Endothelial cell of umbilical vein (primary cell): ENCODE data around the gene FAM98C. TPM values are rescaled to one million over a fixed set of nuclear protein-coding genes. Genes with fewer than 3 reads are reported as not detected.

ENCODE experiments used
- BruUV-seq: library from RNA; stranded (reverse); fragments of 400-500 nt; replicated peaks from 2 replicates; lab custom pipeline; 2021; lab: Mats Ljungman, UMichigan
- CTCF ChIA-PET: fragments of 300-600, 350-600 bp; sonication (Branson Sonifier 250); formaldehyde crosslinking; loops from one replicate; lab custom pipeline; 2021; ENCODE audit warnings: antibody characterized with exemption, inconsistent platforms; lab: Charles Lee
- POLR2A ChIA-PET: fragments of 300-600, 350-600 bp; sonication (Branson Sonifier 250); formaldehyde crosslinking; loops from one replicate; lab custom pipeline; 2021; ENCODE audit warnings: antibody characterized with exemption, inconsistent platforms; lab: Charles Lee
- DNase-seq: peaks from one replicate; pipeline ENCODE4 v3.0.0-alpha.2; 2011; ENCODE audit warnings: low read depth, low spot score
- FAIRE-seq: peaks from 2 replicates; lab custom pipeline; 2011; peaks lifted over from hg19 to GRCh38; lab: Jason Lieb, UNC
- H2AFZ ChIP-seq: 2 replicates; pipeline ENCODE4 v1.6.0; 2012; ENCODE audit warnings: low read depth, low read length, control low read depth, inconsistent platforms
- H3K27ac ChIP-seq: 2 replicates; pipeline ENCODE4 v1.5.1; 2011; ENCODE audit warnings: low read depth, mild to moderate bottlenecking, control low read depth, low read length, moderate library complexity; ENCODE audit not compliant: insufficient read depth
- H3K27me3 ChIP-seq, 2 experiments: 2 replicates each; pipeline versions ENCODE4 v1.6.0 to v1.6.1; 2011; ENCODE audit warnings: low read length in 2 of 2, mixed read lengths in 1 of 2; ENCODE audit not compliant: control insufficient read depth in 2 of 2, insufficient read depth in 2 of 2
- H3K36me3 ChIP-seq, 2 experiments: 2 replicates in 1 of 2; 3 replicates in 1 of 2; pipeline ENCODE4 v1.5.1; 2011; ENCODE audit warnings: low read length in 2 of 2, mild to moderate bottlenecking in 1 of 2, moderate library complexity in 1 of 2; ENCODE audit not compliant: control insufficient read depth in 2 of 2, insufficient read depth in 2 of 2; ENCODE audit errors: extremely low read depth in 1 of 2
- H3K4me1 ChIP-seq: 3 replicates; pipeline ENCODE4 v1.5.1; 2011; ENCODE audit warnings: mild to moderate bottlenecking, low read length; ENCODE audit not compliant: control insufficient read depth, insufficient read depth; ENCODE audit errors: extremely low read depth
- H3K4me2 ChIP-seq: 2 replicates; pipeline ENCODE4 v1.6.1; 2011; ENCODE audit warnings: low read length, control low read depth, mixed read lengths; ENCODE audit not compliant: insufficient read depth
- H3K4me3 ChIP-seq, 3 experiments: fragments of 200-600 bp in 1 of 3; sonication (generic), shearing (Covaris generic) in 1 of 3; replicated peaks in 1 of 3; 2 replicates each; pipeline ENCODE4 v1.5.1; 2011 to 2016; ENCODE audit warnings: control low read depth in 3 of 3, low read length in 3 of 3, mild to moderate bottlenecking in 2 of 3, inconsistent platforms in 1 of 3, low read depth in 1 of 3, moderate library complexity in 1 of 3; ENCODE audit not compliant: insufficient read depth in 1 of 3
- H3K79me2 ChIP-seq: 2 replicates; pipeline ENCODE4 v1.6.0; 2012; ENCODE audit warnings: low read length, inconsistent platforms; ENCODE audit not compliant: control insufficient read depth, insufficient read depth
- H3K9ac ChIP-seq: replicated peaks from 2 replicates; pipeline ENCODE3; 2011; ENCODE audit warnings: low read length, control low read depth; ENCODE audit not compliant: insufficient read depth; ENCODE audit errors: extremely low read depth
- H3K9me1 ChIP-seq: replicated peaks from 3 replicates; pipeline ENCODE4 v1.6.0; 2011; ENCODE audit warnings: mild to moderate bottlenecking, low read length; ENCODE audit not compliant: control insufficient read depth, insufficient read depth; ENCODE audit errors: extremely low read depth
- H3K9me3 ChIP-seq: replicated peaks from 2 replicates; pipeline ENCODE4 v1.5.1; 2012; ENCODE audit warnings: low read length, inconsistent platforms; ENCODE audit not compliant: control insufficient read depth, insufficient read depth
- H4K20me1 ChIP-seq: replicated peaks from 2 replicates; pipeline ENCODE3; 2011; ENCODE audit warnings: mild to moderate bottlenecking, low read length; ENCODE audit not compliant: control insufficient read depth, insufficient read depth; ENCODE audit errors: extremely low read depth
- EZH2 ChIP-seq: IDR thresholded peaks from 2 replicates; pipeline ENCODE4 v1.6.1; 2012; ENCODE audit warnings: borderline replicate concordance, low read depth, mild to moderate bottlenecking, moderate library complexity, low read length, inconsistent platforms; ENCODE audit not compliant: severe bottlenecking
- FOS ChIP-seq: IDR thresholded peaks from 2 replicates; pipeline ENCODE4 v1.6.1; 2011; ENCODE audit warnings: mild to moderate bottlenecking, low read length, moderate library complexity, borderline replicate concordance; ENCODE audit not compliant: insufficient read depth
- GATA2 ChIP-seq: IDR thresholded peaks from 2 replicates; pipeline ENCODE4 v1.7.0; 2011; ENCODE audit warnings: low read depth, mild to moderate bottlenecking, moderate library complexity, mixed read lengths, low read length; ENCODE audit not compliant: insufficient read length, insufficient read depth
- JUN ChIP-seq: IDR thresholded peaks from 2 replicates; pipeline ENCODE4 v1.6.1; 2011; ENCODE audit warnings: borderline replicate concordance, low read depth; ENCODE audit not compliant: insufficient read length, insufficient read depth
- MYC ChIP-seq: IDR thresholded peaks from one replicate; pipeline ENCODE4 v1.6.1; 2011; ENCODE audit warnings: mild to moderate bottlenecking, low read depth, low read length
- POLR2AphosphoS5 ChIP-seq: IDR thresholded peaks from 2 replicates; pipeline ENCODE4 v1.6.1; 2012; ENCODE audit warnings: low read depth, mild to moderate bottlenecking, control low read depth, low read length, moderate library complexity; ENCODE audit not compliant: insufficient read depth
- dilution Hi-C: fragments of 300-500 bp; cut with MboI; formaldehyde crosslinking; loops from one replicate; pipeline ENCODE4 v1.15.0; 2019; ENCODE audit warnings: low sequenced_read_pairs; ENCODE audit not compliant: extremely low pct_ligation_motif_present
- intact Hi-C: fragments of 100-400 bp; cut with micrococcal nuclease; formaldehyde crosslinking; loops from one replicate; pipeline ENCODE4 v1.10.0; 2022
- polyA plus RNA-seq, 4 experiments: library from polyadenylated mRNA; depleted of rRNA in 3 of 4; stranded (reverse) in 3 of 4; unstranded in 1 of 4; fragments of >200 nt; gene quantifications; 2 replicates each; pipeline versions ENCODE4 v1.2.1 to v1.2.3, GENCODE V29; 2011 to 2012; ENCODE audit warnings: missing spikeins in 1 of 4
- total RNA-seq: library from RNA; stranded (reverse); gene quantifications from 2 replicates; pipeline ENCODE4 v1.2.3, GENCODE V29; 2021
- TF ChIP-seq, protein P1 (sequence below): IDR thresholded peaks from 2 replicates; pipeline ENCODE4 v1.6.1; 2011; ENCODE audit not compliant: insufficient read depth, insufficient read length
- TF ChIP-seq, protein P2 (sequence below), 2 donors: IDR thresholded peaks; 1 replicate in 1 of 2; 2 replicates in 1 of 2; pipeline ENCODE4 v1.5.1; 2011; ENCODE audit warnings: low read length in 2 of 2, mild to moderate bottlenecking in 2 of 2, moderate library complexity in 2 of 2, control low read depth in 1 of 2, inconsistent platforms in 1 of 2, low read depth in 1 of 2; ENCODE audit not compliant: insufficient read depth in 1 of 2; ENCODE audit errors: extremely low read depth in 1 of 2

FAM98C gene
- total and polyA plus RNA-seq, 2 donors (not counting 3 experiments of a cell fraction or from before 2014, with no cell fraction given): 12.6 to 13.0 TPM

DNA sequence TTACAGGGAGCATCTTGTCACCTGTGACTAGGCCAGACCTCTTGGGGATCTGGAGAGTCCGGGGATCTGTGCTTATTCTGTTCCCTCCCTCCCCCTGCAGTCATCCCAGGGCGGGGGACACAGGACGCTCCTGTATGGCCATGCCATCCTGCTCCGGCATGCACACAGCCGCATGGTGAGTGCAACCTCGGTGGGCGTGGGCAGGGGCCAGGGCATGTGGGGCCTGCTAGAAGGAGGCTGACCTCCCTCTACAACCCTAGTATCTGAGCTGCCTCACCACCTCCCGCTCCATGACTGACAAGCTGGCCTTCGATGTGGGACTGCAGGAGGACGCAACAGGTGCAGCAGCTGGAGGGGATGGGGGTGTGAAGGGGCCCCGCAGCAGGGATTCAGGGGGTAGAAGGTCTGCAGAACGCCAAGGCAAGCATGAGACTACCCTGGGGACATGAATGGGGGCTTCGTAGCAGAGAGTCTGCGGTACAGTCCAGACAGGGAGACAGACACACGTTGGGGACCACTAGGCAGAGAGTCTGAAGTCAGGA, 40.6 kb downstream of the FAM98C start:
- H3K79me2 ChIP-seq: no peaks in the 10 kb centered on the region
- intact Hi-C loops (no loop called here), dilution Hi-C loops (no loop called here)
- FAIRE-seq: no peak
- H4K20me1 ChIP-seq: no peaks in the 10 kb centered on the region
- no peak for DNase-seq
- H3K4me2 ChIP-seq: no peak overlapping the region
- ChIA-PET CTCF (no interaction called here), POLR2A (no interaction called here)
- no peaks in the 10 kb centered on the region for H3K9me1 ChIP-seq
- H2AFZ ChIP-seq: no peak overlapping the region
- H3K9me3 ChIP-seq: no peaks in the 10 kb centered on the region
- H3K9ac ChIP-seq: no peak overlapping the region
- no peaks in the 10 kb centered on the region for H3K4me1 ChIP-seq
- no peak overlapping the region for H3K4me3 ChIP-seq
- no peaks in the 10 kb centered on the region for H3K36me3 ChIP-seq
- no peak overlapping the region for H3K27ac ChIP-seq
- TF ChIP-seq, protein P1, sequence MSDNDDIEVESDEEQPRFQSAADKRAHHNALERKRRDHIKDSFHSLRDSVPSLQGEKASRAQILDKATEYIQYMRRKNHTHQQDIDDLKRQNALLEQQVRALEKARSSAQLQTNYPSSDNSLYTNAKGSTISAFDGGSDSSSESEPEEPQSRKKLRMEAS: no peak
- TF ChIP-seq FOS (no peak), JUN (no peak), GATA2 (no peak), POLR2AphosphoS5 (no peak), EZH2 (no peak), MYC (no peak)
- TF ChIP-seq, protein P2, sequence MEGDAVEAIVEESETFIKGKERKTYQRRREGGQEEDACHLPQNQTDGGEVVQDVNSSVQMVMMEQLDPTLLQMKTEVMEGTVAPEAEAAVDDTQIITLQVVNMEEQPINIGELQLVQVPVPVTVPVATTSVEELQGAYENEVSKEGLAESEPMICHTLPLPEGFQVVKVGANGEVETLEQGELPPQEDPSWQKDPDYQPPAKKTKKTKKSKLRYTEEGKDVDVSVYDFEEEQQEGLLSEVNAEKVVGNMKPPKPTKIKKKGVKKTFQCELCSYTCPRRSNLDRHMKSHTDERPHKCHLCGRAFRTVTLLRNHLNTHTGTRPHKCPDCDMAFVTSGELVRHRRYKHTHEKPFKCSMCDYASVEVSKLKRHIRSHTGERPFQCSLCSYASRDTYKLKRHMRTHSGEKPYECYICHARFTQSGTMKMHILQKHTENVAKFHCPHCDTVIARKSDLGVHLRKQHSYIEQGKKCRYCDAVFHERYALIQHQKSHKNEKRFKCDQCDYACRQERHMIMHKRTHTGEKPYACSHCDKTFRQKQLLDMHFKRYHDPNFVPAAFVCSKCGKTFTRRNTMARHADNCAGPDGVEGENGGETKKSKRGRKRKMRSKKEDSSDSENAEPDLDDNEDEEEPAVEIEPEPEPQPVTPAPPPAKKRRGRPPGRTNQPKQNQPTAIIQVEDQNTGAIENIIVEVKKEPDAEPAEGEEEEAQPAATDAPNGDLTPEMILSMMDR (IDR thresholded peaks at IDR 0.05; ENCODE audit: extremely low read depth in 1 of 2, insufficient read depth in 1 of 2, low read depth in 1 of 2, low read length in 2 of 2): no peak
- no TSS peak for BruUV-seq
- no peaks in the 10 kb centered on the region for H3K27me3 ChIP-seq
